ENCODE data around the gene CORO1A. TPM values are rescaled to one million over a fixed set of nuclear protein-coding genes. Genes with fewer than 3 reads are reported as not detected.

CORO1A gene
- total RNA-seq, 4 donors from 2014 or later: 16.7 to 44.4 (median 27.0) TPM

DNA sequence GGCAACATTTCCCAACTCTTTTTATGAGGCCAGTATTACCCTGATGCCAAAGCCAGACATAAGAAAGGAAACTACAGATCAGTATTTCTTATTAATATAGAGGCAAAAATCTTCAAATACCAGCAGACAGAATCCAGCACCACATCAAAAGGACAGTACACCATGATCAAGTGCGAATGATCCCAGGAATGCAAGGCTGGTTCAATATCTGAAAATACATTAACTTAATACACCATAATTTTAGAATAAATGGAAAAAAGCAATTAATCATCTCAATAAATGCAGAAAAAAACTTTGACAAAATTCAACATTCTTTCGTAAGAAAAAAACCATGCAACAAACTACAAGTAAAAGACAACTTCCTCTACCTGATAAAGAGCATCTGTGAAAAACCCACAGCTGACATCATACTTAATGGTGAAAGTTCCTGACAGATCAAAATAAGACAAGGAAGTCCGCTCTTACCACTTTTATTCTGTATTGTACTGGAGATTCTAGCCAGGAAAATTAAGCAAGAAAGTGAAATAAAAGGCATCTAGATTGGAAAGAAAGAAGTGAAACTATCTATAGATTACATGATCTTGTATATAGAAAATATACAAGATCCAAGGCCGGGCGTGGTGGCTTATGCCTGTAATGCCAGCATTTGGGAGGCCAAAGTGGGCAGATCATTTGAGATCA is 34.0 kb upstream of the CORO1A start:
- TF ChIP-seq, protein P1, sequence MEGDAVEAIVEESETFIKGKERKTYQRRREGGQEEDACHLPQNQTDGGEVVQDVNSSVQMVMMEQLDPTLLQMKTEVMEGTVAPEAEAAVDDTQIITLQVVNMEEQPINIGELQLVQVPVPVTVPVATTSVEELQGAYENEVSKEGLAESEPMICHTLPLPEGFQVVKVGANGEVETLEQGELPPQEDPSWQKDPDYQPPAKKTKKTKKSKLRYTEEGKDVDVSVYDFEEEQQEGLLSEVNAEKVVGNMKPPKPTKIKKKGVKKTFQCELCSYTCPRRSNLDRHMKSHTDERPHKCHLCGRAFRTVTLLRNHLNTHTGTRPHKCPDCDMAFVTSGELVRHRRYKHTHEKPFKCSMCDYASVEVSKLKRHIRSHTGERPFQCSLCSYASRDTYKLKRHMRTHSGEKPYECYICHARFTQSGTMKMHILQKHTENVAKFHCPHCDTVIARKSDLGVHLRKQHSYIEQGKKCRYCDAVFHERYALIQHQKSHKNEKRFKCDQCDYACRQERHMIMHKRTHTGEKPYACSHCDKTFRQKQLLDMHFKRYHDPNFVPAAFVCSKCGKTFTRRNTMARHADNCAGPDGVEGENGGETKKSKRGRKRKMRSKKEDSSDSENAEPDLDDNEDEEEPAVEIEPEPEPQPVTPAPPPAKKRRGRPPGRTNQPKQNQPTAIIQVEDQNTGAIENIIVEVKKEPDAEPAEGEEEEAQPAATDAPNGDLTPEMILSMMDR (IDR thresholded peaks at IDR 0.05): no peak
- TF ChIP-seq POLR2A (IDR thresholded peaks at IDR 0.05): no peak
- intact Hi-C loops (cut with DNase I; ENCODE audit: low total_unique reads): no loop called here
- no peak for DNase-seq (ENCODE audit: low spot score in 2 of 2)
- WGBS, 2 donors: 87 to 92% methylated on average over 5 of the region's 5 CpGs
- H3K4me3 ChIP-seq (ENCODE audit: low read depth, poor library complexity, severe bottlenecking): no peak overlapping the region

- no peak overlapping the region for H3K4me3 ChIP-seq (ENCODE audit: low read depth, poor library complexity, severe bottlenecking)
- intact Hi-C loops (cut with DNase I; ENCODE audit: low total_unique reads): no loop called here
- TF ChIP-seq, protein P1 (IDR thresholded peaks at IDR 0.05): no peak
- no peak for TF ChIP-seq POLR2A (IDR thresholded peaks at IDR 0.05)
- DNase-seq (ENCODE audit: low spot score in 2 of 2): no peak
- 87 to 89% methylated on average over 7 of the region's 7 CpGs for WGBS, 2 donors
Measured at GRCh38 chr16:30151091-30151490, 32.3 kb upstream of the CORO1A start.

DNA sequence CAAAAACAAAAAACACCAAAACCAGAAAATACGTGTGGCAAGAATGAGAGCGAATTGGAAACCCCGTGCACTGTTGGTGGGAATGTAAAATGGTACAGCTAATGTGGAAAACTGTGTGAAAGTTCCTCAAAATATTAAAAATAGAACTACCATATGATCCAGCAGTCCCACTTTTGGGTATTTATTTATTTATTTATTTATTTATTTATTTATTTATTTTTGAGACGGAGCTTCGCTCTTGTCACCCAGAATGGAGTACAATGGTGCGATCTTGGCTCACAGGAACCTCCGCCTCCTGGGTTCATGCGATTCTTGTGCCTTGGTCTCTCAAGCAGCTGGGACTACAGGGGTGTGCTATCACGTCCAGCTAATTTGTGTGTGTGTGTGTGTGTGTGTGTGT is 30.9 kb upstream of the CORO1A start:
- WGBS, 2 donors: 95 to 96% methylated on average over 9 of the region's 9 CpGs
- H3K4me3 ChIP-seq (ENCODE audit: low read depth, poor library complexity, severe bottlenecking): no peak overlapping the region
- DNase-seq (ENCODE audit: low spot score in 2 of 2): no peak
- intact Hi-C loops (cut with DNase I; ENCODE audit: low total_unique reads): no loop called here
- TF ChIP-seq, protein P1 (IDR thresholded peaks at IDR 0.05): no peak
- TF ChIP-seq POLR2A (IDR thresholded peaks at IDR 0.05): no peak

GRCh38 chr16:30155188-30155587 is 28.2 kb upstream of the CORO1A start:
- 96 to 98% methylated on average over 5 of the region's 5 CpGs for WGBS, 2 donors
- intact Hi-C loops (cut with DNase I; ENCODE audit: low total_unique reads): no loop called here
- DNase-seq (ENCODE audit: low spot score in 2 of 2): no peak
- no peak overlapping the region for H3K4me3 ChIP-seq (ENCODE audit: low read depth, poor library complexity, severe bottlenecking)
- TF ChIP-seq POLR2A (IDR thresholded peaks at IDR 0.05): no peak
- TF ChIP-seq, protein P1 (IDR thresholded peaks at IDR 0.05): no peak

DNA sequence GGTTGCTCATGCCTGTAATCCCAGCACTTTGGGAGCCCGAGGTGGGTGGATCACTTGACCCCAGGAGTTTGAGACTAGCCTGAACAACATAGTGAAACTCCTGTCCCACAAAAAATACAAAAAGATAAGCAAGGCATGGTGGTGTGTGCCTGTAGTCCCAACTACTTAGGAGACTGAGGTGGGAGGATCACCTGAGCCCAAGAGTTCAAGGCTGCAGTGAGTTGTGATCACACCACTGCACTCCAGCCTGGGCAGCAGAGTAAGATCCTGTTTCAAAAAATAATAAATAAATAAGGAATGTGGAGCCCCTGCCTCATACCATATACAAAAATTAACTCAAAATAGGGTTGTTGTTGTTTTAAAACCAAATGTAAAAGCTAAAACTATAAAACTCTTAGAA is 26.2 kb upstream of the CORO1A start:
- WGBS, 2 donors: 46 to 92% methylated on average over 1 of the region's 1 CpG
- intact Hi-C loops (cut with DNase I; ENCODE audit: low total_unique reads): no loop called here
- H3K4me3 ChIP-seq (ENCODE audit: low read depth, poor library complexity, severe bottlenecking): no peak overlapping the region
- TF ChIP-seq POLR2A (IDR thresholded peaks at IDR 0.05): no peak
- TF ChIP-seq, protein P1 (IDR thresholded peaks at IDR 0.05): no peak
- no peak for DNase-seq (ENCODE audit: low spot score in 2 of 2)

- WGBS, 2 donors: 59% methylated on average over 3 of the region's 3 CpGs
Measured at GRCh38 chr16:30163538-30163937, 19.9 kb upstream of the CORO1A start.

More at GRCh38 chr16:30163538-30163937, 19.9 kb upstream of the CORO1A start:
- no peak overlapping the region for H3K4me3 ChIP-seq (ENCODE audit: low read depth, poor library complexity, severe bottlenecking)
- no peak for DNase-seq (ENCODE audit: low spot score in 2 of 2)
- TF ChIP-seq, protein P1 (IDR thresholded peaks at IDR 0.05): no peak
- TF ChIP-seq POLR2A (IDR thresholded peaks at IDR 0.05): no peak
- intact Hi-C loops (cut with DNase I; ENCODE audit: low total_unique reads): no loop called here

Data from lower leg skin (tissue), 4 donors.